HL-60/S4 treated with retinoic acid at 250 ng/mL for 4 days and 3 days (cell line): ENCODE data around the gene AP1B1.
"Not testable (repeated sequence)": the region's sequence is repeated elsewhere in the genome, so short reads cannot be mapped to it uniquely, and the experiment has no call there.

Source experiments
- in situ Hi-C: fragments of 300-500 bp; cut with MboI; formaldehyde crosslinking; loops from 2 replicates; pipeline ENCODE4 v1.7.0; 2022; ENCODE audit warnings: low sequenced_read_pairs

Gene AP1B1

GRCh38 chr22:29387921-29388758 lies at the start of gene AP1B1:
Gene AP1B1 (minus strand): TSS chr22:29388570. CDS start chr22:29367243, 21,327 bp downstream.
- in situ Hi-C loops, result no loop called here

GRCh38 chr22:29435236-29436136 lies 47.1 kb upstream of the AP1B1 start:
- in situ Hi-C loops, result no loop called here

- in situ Hi-C loops, result no loop called here
Measured at GRCh38 chr22:29434288-29434687, 45.9 kb upstream of the AP1B1 start.

- in situ Hi-C loops, result no loop called here
Measured at GRCh38 chr22:29433856-29434255, 45.5 kb upstream of the AP1B1 start.

GRCh38 chr22:29431986-29432385 lies 43.6 kb upstream of the AP1B1 start:
- in situ Hi-C loops, result no loop called here

GRCh38 chr22:29427176-29427760 lies 38.9 kb upstream of the AP1B1 start:
- in situ Hi-C loops, result no loop called here

- in situ Hi-C loops, result no loop called here
Measured at GRCh38 chr22:29426476-29426875, 38.1 kb upstream of the AP1B1 start.

- in situ Hi-C loops, result not testable (repeated sequence)
Measured at GRCh38 chr22:29418704-29419103, 30.3 kb upstream of the AP1B1 start.

GRCh38 chr22:29414951-29415591 lies 26.7 kb upstream of the AP1B1 start:
- in situ Hi-C loops, result not testable (repeated sequence)

- in situ Hi-C loops, result not testable (repeated sequence)
Measured at GRCh38 chr22:29412772-29413171, 24.4 kb upstream of the AP1B1 start.

GRCh38 chr22:29411569-29412211 lies 23.3 kb upstream of the AP1B1 start:
- in situ Hi-C loops, result not testable (repeated sequence)

- in situ Hi-C loops, result no loop called here
Measured at GRCh38 chr22:29408940-29409339, 20.6 kb upstream of the AP1B1 start.

- in situ Hi-C loops, result not testable (repeated sequence)
Measured at GRCh38 chr22:29401538-29401937, 13.2 kb upstream of the AP1B1 start.

- in situ Hi-C loops, result no loop called here
Measured at GRCh38 chr22:29400576-29400975, 12.2 kb upstream of the AP1B1 start.

GRCh38 chr22:29397791-29398190 lies 9.4 kb upstream of the AP1B1 start:
- in situ Hi-C loops, result no loop called here

GRCh38 chr22:29396126-29396525 lies 7.8 kb upstream of the AP1B1 start:
- in situ Hi-C loops, result no loop called here

GRCh38 chr22:29394931-29395581 lies 6.7 kb upstream of the AP1B1 start:
- in situ Hi-C loops, result no loop called here

GRCh38 chr22:29393019-29393608 lies 4.7 kb upstream of the AP1B1 start:
- in situ Hi-C loops, result no loop called here

- in situ Hi-C loops, result no loop called here
Measured at GRCh38 chr22:29391546-29391945, 3.2 kb upstream of the AP1B1 start.
